Gastroesophageal sphincter (tissue), 4 donors: ENCODE measurements around the gene MED29. TPM values are rescaled to one million over a fixed set of nuclear protein-coding genes. Genes with fewer than 3 reads are reported as not detected.

Source experiments
- ATAC-seq: fragments of 150-250 bp; one replicate; pipeline ENCODE4 v1.9.1; 2016; ENCODE audit warnings: mild to moderate bottlenecking, moderate library complexity
- H3K27ac ChIP-seq, 4 donors: fragments of 200-600 bp; sonication (generic) in 3 of 4; 1 replicate in 3 of 4; 2 replicates in 1 of 4; pipeline ENCODE4 v1.5.1; 2016 to 2019
- H3K27me3 ChIP-seq: fragments of 200-600 bp; sonication (generic); one replicate; pipeline ENCODE4 v1.5.1; 2019
- H3K36me3 ChIP-seq, 2 donors: fragments of 200-600 bp; sonication (generic); one replicate each; pipeline ENCODE4 v1.5.1; 2019; ENCODE audit warnings: control low read depth in 1 of 2
- H3K4me1 ChIP-seq, 3 donors: fragments of 200-600 bp; sonication (generic); 1 replicate in 2 of 3; 2 replicates in 1 of 3; pipeline ENCODE4 v1.5.1; 2016 to 2019; ENCODE audit warnings: control low read depth in 2 of 3
- H3K4me3 ChIP-seq, 2 donors: fragments of 200-600 bp; sonication (generic); one replicate each; pipeline ENCODE4 v1.5.1; 2019; ENCODE audit warnings: mild to moderate bottlenecking in 1 of 2, moderate library complexity in 1 of 2
- H3K9me3 ChIP-seq, 3 donors: fragments of 200-600 bp; sonication (generic); one replicate each; pipeline ENCODE4 v1.5.1; 2017 to 2019; ENCODE audit warnings: control low read depth in 2 of 3
- CTCF ChIP-seq, 4 experiments: fragments of 200-600 bp in 2 of 4; fragments of 450-650 bp in 2 of 4; sonication (generic) in 1 of 4; IDR thresholded peaks; one replicate each; pipeline ENCODE4 v1.5.1; 2017 to 2019; ENCODE audit warnings: antibody characterized with exemption in 4 of 4, mild to moderate bottlenecking in 2 of 4, moderate library complexity in 2 of 4
- EP300 ChIP-seq: sonication (generic); formaldehyde crosslinking; IDR thresholded peaks from one replicate; pipeline ENCODE4 v1.6.1; 2017; ENCODE audit warnings: antibody characterized with exemption, mild to moderate bottlenecking
- POLR2A ChIP-seq, 2 donors: fragments of 450-650 bp; IDR thresholded peaks; one replicate each; pipeline ENCODE4 v1.6.1; 2017; ENCODE audit warnings: antibody characterized with exemption in 2 of 2, mild to moderate bottlenecking in 2 of 2, moderate library complexity in 1 of 2
- POLR2AphosphoS5 ChIP-seq: sonication (generic); formaldehyde crosslinking; IDR thresholded peaks from one replicate; pipeline ENCODE4 v1.6.1; 2017; ENCODE audit warnings: antibody characterized with exemption
- WGBS, 2 donors: methylation state at CpG; one replicate each; pipeline ENCODE4 v1.1.5; 2018; ENCODE audit warnings: low coverage in 1 of 2; 5-methylcytosine and 5-hydroxymethylcytosine counted together
- small RNA-seq, 4 donors: library from RNA; depleted of rRNA; stranded (forward); fragments of <200 nt; gene quantifications; one replicate each; pipeline ENCODE3, GENCODE V24; 2016
- total RNA-seq, 4 donors: library from RNA; depleted of rRNA; stranded (reverse); fragments of >200 nt; gene quantifications; one replicate each; pipeline ENCODE4 v1.1.0, GENCODE V29; 2016

The MED29 gene
- total RNA-seq, 4 donors from 2014 or later: 30.0 to 50.7 (median 36.4) TPM

GRCh38 chr19:39449116-39449797 is 58.1 kb downstream of the MED29 start:
- TF ChIP-seq EP300 (no peak), POLR2AphosphoS5 (no peak), POLR2A (IDR thresholded peaks at IDR 0.05) (no peak), CTCF (IDR thresholded peaks at IDR 0.05) (no peak)
- no peak for ATAC-seq
- Histone ChIP-seq H3K4me1 (peaks cover 4 to 61% (median 21%) of the 10 kb centered on the region in 3 donors), H3K4me3 (no peak overlapping the region), H3K27ac (no peak overlapping the region), H3K27me3 (no peaks in the 10 kb centered on the region), H3K36me3 (peaks cover 0 to 58% of the 10 kb centered on the region in 2 donors), H3K9me3 (no peaks in the 10 kb centered on the region)
- 17 to 70% methylated on average over 2 to 3 of the region's 8 CpGs for WGBS, 2 donors

Small RNA genes within 50 kb of the gene (small RNA-seq; reads per million reads assigned to genes)
- gene AC011445.2 (0 to 0.18 (median 0) reads per million in 4 donors), gene MIR4530 (0 reads per million in 4 donors), gene RN7SL566P (0 reads per million in 4 donors)

Other genes with a start within 250 kb of the MED29 start
- gene NCCRP1, start 194.4 kb upstream of the MED29 start, total RNA-seq: 10 to 100 TPM in 1 of 4 donors, 1 to 10 TPM in 1, under 1 TPM in 2; 0.13 to 13.7 (median 2.3) TPM
- gene SYCN, start 187.1 kb upstream of the MED29 start, total RNA-seq: not detected
- gene IFNL3, start 146.4 kb upstream of the MED29 start, total RNA-seq: not detected
- not detected for gene IFNL4, start 142.5 kb upstream of the MED29 start, total RNA-seq
- gene IFNL2, start 123.0 kb upstream of the MED29 start, total RNA-seq: not detected
- not detected for gene IFNL1, start 95.0 kb upstream of the MED29 start, total RNA-seq
- gene LRFN1, start 70.5 kb upstream of the MED29 start, total RNA-seq: 1 to 10 TPM in 2 of 4 donors, under 1 TPM in 2; 0.16 to 1.5 (median 1.1) TPM
- 10 to 100 TPM in 3 of 4 donors, 1 to 10 TPM in 1; 5.2 to 19.5 (median 14.8) TPM for gene GMFG, start 55.3 kb upstream of the MED29 start, total RNA-seq
- gene SAMD4B, start 49.0 kb upstream of the MED29 start, total RNA-seq: 100 to 1,000 TPM in 1 of 4 donors, 10 to 100 TPM in 3; 68.2 to 121 (median 92.8) TPM
- 10 to 100 TPM; 32.8 to 48.0 (median 44.0) TPM for gene PAF1, start 272 bp upstream of the MED29 start, total RNA-seq
- 100 to 1,000 TPM in 3 of 4 donors, 10 to 100 TPM in 1; 78.6 to 276 (median 158) TPM for gene ZFP36, start 15.5 kb downstream of the MED29 start, total RNA-seq
- gene PLEKHG2, start 21.3 kb downstream of the MED29 start, total RNA-seq: 10 to 100 TPM; 19.5 to 35.3 (median 23.4) TPM
- gene RPS16, start 44.6 kb downstream of the MED29 start, total RNA-seq: 1,000 to 10,000 TPM; 1,023 to 1,769 (median 1,110) TPM
- gene SUPT5H, start 54.2 kb downstream of the MED29 start, total RNA-seq: 10 to 100 TPM; 71.5 to 99.1 (median 87.0) TPM
- 10 to 100 TPM; 50.8 to 53.5 (median 52.4) TPM for gene TIMM50, start 89.5 kb downstream of the MED29 start, total RNA-seq
- not detected for gene DLL3, start 107.6 kb downstream of the MED29 start, total RNA-seq
- not detected for gene SELENOV, start 123.8 kb downstream of the MED29 start, total RNA-seq
- 1 to 10 TPM; 5.0 to 8.3 (median 6.5) TPM for gene EID2B, start 141.5 kb downstream of the MED29 start, total RNA-seq
- 10 to 100 TPM; 11.4 to 17.3 (median 14.7) TPM for gene EID2, start 148.8 kb downstream of the MED29 start, total RNA-seq
- gene LGALS13, start 211.1 kb downstream of the MED29 start, total RNA-seq: not detected